Eye (tissue), 1 donor: ENCODE data around the gene ZBTB7C.

Experiments
- DNase-seq: peaks from one replicate; pipeline ENCODE4 v3.0.0-alpha.2; 2015

Gene ZBTB7C

GRCh38 chr18:48182779-48183178, 226.4 kb downstream of the ZBTB7C start:
- no peak for DNase-seq

GRCh38 chr18:48181857-48182256, 227.3 kb downstream of the ZBTB7C start:
- no peak for DNase-seq

- DNase-seq: no peak
These were observed 227.9 kb downstream of the ZBTB7C start for GRCh38 chr18:48181087-48181823.

DNA sequence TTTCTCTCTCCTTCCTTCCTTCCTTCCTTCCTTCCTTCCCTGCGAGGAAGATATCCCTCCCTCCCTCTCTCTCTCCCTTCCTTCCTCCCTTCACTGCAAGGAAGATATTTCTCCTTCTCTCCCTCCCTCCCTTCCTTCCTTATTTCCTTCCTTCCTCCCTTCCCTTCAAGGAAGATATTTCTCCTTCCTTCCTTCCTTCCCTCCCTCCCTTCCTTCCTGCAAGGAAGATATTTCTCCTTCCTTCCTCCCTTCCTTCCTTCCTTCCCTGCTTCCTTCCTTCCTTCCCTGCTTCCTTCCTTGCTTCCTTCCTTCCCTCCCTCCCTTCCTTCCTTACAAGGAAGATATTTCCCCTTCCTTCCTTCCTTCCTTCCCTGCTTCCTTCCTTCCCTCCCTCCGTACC, 229.5 kb downstream of the ZBTB7C start:
- DNase-seq: no peak

DNA sequence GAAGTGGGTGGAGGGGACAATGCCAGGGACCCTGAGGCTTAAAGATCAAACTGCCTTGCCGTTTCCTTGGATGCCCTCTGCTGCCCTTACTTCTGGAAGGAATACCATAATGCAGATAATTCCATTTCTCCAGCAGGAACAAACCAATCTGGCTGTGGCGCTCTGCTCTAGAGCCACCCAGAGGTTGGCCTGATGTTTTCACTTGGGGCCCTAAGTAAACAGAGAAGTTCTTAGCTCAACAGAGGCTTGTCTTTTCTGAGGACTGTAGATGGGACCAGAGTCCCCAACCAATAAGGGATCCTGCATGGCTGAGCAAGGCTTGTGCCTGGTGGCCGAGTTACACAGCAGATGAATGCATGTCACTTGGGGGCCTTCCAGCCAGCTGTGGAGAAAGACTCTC, 230.2 kb downstream of the ZBTB7C start:
- DNase-seq: no peak

DNA sequence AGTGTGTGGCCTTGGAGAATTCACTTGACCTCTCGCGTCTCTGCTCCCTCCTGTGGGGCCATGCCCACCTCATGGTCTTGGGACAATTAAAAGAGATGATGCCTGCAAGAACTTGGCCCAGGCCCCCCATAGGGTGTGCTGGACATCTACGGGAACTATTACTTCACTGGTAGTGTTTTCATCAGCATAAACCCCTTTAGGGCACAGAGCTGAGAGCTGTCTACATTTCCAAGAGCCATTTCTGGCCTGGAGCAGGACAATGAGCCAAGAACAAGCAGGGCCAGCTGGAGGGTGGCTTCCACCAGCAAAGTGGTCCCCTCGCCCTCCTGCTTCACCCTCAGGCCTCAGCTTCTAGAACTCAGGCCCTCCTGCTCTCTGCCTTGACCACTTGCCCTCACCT, 232.3 kb downstream of the ZBTB7C start:
- no peak for DNase-seq

- DNase-seq: no peak
These were observed 235.6 kb downstream of the ZBTB7C start for GRCh38 chr18:48173557-48173956.

- no peak for DNase-seq
These were observed 236.8 kb downstream of the ZBTB7C start for GRCh38 chr18:48172226-48173006.

DNA sequence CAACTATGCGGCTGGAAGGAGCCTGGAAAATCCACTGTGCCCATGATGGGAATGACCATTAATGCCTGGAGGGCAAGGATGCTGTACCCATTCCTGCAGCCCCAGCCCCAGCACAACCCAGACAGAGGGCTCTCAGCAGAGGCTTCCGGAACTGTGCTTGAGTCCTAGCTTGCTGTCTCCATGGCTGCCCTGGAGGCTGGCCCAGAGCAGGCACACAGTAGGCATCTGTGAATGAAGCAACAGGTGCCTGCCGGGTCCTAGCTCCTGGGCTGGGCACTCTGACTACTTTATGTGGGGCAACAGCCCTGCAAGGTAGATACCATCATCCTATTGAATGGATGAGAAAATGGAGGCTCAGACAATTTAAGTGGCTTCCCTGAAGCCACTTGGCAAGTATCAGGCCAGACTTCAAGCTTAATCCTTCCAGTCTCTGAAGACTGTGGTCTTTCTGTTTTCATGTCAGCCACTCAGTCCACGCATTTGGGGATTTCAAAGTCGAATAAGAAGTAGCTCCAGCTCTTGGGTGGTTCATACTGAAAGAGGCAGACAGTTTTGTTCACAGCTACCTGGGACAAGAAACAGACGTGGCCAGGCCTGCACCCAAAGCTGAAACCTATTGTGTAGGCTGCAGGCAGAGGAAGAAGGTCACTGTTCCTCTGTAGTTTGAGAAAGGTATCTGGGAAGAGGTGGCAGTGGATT, 237.5 kb downstream of the ZBTB7C start:
- DNase-seq: no peak

- no peak for DNase-seq
These were observed 238.5 kb downstream of the ZBTB7C start for GRCh38 chr18:48170651-48171050.

- no peak for DNase-seq
These were observed 240.3 kb downstream of the ZBTB7C start for GRCh38 chr18:48168861-48169260.

- no peak for DNase-seq
These were observed 241.3 kb downstream of the ZBTB7C start for GRCh38 chr18:48167897-48168253.

GRCh38 chr18:48166336-48166875, 242.8 kb downstream of the ZBTB7C start:
- DNase-seq: no peak

DNA sequence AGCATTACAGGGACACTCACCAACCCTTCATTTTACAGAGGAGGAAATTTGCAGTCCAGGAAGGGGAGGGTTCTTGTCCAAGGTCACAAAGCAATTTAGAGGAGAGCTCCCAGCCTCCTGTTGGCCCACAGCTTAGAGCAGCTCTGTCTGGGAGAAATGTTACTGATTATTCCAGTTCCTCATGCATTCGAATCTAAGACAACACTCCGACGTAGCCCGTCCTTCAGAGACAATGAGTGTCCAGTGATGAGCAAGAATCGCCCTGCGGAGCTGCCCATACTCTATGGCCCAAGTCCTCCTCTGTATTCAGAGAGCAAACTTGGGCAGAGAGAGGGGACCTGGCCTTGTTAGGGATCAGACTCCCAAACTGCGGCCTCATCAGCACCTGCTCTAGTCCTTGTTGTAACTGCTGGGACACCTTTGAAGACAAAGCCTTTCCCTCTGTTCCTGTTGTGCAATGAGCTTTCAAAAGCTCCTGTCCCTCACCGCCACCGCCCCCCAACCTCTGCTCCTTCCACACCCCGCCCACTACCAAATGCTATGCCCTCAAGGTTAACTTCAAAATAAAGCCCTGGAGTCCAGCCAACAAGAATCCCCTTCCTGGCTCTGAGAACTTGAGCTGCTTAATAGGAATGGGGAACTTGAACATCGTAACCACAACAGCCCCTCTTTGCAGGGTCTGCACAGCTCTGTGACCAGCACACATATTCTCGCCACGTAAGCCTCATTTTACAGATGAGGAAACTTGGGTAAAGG, 243.9 kb downstream of the ZBTB7C start:
- no peak for DNase-seq

GRCh38 chr18:48164701-48165100, 244.5 kb downstream of the ZBTB7C start:
- no peak for DNase-seq

GRCh38 chr18:48164116-48164515, 245.1 kb downstream of the ZBTB7C start:
- DNase-seq: peak; percentile 51

- DNase-seq: no peak
These were observed 245.5 kb downstream of the ZBTB7C start for GRCh38 chr18:48163738-48164115.

DNA sequence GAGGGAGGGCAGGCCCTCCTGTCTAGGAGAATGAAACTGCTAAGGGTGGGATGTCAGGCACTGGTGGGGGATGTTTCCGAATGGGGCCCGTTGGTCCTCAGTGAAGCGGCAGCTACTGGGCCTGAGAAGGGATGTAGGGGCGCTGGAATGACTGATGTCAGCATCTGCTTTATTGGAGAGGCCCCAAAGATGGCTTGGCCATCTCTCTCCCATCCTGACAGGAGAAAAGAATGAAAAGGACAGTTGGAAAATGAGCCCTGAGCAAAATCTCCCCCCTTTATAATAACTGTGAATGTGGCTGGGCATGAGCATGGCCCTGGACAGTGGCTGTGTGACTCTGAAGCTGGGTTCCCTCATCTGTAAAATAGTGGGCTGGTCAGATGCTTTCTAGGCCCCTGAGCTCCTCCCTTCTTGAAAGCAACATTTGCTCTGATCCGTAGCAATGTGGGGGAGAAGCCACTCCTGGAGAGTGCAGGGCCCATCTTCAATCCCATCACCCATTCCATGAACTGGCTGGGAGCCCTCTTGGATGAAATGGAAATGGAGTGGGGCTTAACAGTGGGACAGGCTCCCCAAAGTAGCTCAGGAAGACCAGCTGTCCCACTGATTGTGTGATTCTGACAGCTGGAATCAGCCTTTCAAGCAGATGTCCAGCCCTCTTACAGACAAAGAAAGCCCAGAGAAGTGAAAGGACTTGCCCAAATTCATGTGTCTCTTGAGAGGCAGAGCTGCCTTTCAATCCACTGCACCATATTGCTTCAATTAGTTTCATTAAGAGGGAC, 246.0 kb downstream of the ZBTB7C start:
- DNase-seq: peak; percentile 74

- peak; percentile 41 for DNase-seq
These were observed 247.1 kb downstream of the ZBTB7C start for GRCh38 chr18:48161911-48162698.

DNA sequence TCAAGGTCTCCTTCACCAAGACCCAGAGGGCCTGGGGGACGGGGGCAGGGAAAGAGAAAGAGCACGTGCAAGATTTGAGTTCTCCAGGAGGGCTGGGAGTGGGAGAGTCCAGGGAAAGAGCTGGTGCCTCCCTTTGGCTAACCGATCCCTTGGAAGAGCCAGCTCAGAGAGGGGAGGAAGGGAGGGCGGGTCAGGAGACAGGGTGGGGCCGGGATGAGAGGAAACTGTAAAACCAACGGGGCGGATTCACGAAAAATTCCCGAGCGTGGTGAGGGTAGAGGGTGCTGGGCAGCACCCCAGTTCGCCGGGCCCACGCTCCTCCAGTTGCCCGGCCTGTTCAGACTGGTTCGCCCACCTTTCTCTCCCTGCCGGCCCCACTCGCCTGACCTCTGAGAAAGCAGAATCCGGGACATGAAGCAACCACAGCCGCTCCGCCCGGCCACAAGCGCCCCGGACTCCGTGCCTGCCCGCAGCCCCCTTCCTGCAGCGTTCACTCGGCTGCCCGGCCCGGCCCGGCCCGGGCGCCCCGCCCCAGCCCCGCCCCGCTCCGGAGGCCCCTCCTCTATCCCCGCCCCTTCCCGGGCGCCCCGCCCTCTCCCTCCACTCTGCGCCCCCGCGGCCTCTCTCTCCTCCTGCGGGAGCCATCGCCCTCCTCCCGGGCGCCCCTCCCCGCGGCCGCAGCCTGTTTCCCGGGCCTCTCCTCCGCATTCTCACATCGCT, 247.8 kb downstream of the ZBTB7C start:
- peak; percentile 88 for DNase-seq
